Skin epidermis (tissue), 12 donors: ENCODE data around the gene ACIN1.
A peak's percentile ranks its signal among the peaks of the same experiment; 100 is the strongest.

ENCODE experiments used
- H3K27ac ChIP-seq, 21 experiments: fragments of 200-600 bp; sonication (generic) in 11 of 21; one replicate each; pipeline ENCODE4 v1.5.0; 2020; ENCODE audit warnings: mild to moderate bottlenecking in 3 of 21, inconsistent platforms in 2 of 21, moderate library complexity in 2 of 21
- H3K4me3 ChIP-seq, 7 experiments: fragments of 200-600 bp; sonication (generic) in 2 of 7; one replicate each; pipeline ENCODE4 v1.5.0; 2020; ENCODE audit warnings: inconsistent platforms in 2 of 7, mild to moderate bottlenecking in 2 of 7, moderate library complexity in 1 of 7

Gene ACIN1, protein sequence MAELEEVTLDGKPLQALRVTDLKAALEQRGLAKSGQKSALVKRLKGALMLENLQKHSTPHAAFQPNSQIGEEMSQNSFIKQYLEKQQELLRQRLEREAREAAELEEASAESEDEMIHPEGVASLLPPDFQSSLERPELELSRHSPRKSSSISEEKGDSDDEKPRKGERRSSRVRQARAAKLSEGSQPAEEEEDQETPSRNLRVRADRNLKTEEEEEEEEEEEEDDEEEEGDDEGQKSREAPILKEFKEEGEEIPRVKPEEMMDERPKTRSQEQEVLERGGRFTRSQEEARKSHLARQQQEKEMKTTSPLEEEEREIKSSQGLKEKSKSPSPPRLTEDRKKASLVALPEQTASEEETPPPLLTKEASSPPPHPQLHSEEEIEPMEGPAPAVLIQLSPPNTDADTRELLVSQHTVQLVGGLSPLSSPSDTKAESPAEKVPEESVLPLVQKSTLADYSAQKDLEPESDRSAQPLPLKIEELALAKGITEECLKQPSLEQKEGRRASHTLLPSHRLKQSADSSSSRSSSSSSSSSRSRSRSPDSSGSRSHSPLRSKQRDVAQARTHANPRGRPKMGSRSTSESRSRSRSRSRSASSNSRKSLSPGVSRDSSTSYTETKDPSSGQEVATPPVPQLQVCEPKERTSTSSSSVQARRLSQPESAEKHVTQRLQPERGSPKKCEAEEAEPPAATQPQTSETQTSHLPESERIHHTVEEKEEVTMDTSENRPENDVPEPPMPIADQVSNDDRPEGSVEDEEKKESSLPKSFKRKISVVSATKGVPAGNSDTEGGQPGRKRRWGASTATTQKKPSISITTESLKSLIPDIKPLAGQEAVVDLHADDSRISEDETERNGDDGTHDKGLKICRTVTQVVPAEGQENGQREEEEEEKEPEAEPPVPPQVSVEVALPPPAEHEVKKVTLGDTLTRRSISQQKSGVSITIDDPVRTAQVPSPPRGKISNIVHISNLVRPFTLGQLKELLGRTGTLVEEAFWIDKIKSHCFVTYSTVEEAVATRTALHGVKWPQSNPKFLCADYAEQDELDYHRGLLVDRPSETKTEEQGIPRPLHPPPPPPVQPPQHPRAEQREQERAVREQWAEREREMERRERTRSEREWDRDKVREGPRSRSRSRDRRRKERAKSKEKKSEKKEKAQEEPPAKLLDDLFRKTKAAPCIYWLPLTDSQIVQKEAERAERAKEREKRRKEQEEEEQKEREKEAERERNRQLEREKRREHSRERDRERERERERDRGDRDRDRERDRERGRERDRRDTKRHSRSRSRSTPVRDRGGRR

DNA sequence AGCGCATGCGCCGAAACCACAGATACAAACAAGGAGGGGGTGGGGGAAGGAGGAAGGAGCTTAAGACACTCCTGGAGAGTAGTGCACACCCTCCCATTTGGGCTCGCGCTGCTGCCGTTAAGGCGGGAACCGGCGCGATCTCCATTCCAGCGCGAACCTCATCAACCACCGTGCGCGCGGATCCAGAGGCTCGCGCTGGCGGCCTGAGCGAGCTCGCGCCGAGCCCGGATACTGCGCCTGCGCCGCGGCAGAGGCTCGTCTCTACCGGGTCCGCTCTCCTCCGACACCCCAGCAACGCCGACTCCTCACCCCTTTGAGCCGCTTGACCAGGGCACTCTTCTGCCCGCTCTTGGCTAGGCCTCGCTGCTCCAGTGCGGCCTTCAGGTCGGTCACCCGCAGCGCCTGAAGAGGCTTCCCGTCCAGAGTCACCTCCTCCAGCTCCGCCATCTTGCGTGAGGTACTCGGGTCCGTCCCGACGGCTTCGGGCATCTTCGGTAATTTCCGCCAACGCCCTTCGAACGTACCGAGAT lies at the start of gene ACIN1:
Gene ACIN1 (minus strand): TSS at position 471 of the 530 bp plus-strand sequence. CDS start 24 bp downstream, at position 447.
- Histone ChIP-seq H3K4me3 (peak within 1 kb of the TSS; percentile 64 to 90 (median 78)), H3K27ac (peak within 1 kb of the TSS; percentile 90 to 100 (median 98))

DNA sequence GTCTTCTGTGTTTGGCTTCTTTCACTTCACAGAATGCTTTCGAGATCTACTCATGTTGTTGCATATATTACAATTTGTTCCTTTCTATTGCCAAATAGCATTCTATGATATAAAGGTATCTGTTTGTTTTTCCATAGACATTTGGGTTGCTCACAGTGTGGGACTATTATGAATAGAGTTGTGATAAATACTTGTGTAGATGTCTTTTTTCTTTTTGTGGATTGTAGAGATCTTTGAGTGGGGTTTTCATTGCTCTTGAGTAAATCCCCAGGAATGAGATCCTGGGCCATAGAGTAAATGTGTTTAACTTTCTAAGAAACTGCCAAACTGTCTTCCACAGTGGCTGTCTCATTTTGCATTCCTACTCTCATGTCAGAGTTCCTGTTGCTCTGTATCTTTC lies 49.0 kb upstream of the ACIN1 start:
- Histone ChIP-seq H3K4me3 (no peak overlapping the region), H3K27ac (no peak overlapping the region)

DNA sequence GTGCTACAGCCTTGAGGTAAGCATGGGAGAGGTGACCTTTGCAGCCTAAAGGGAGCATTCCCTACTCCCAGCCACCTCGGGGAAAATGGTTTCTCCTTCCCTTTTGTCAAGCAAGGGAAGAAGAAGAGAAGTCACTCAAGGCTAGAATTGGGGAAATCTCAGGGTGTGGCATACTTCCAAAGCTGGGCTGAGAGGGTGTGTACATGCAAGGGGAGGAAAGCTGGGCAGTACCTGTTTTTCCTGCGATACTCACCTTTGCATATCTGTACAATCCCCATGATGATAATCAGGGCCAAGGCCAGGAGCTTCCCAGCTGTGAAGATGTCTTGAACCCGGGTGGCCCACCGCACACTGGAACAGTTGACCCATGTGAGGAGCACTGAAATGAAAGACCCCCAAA lies 47.9 kb upstream of the ACIN1 start:
- peak overlapping the region in 2 of 21 experiments; percentile 34 to 65 for H3K27ac ChIP-seq
- no peak overlapping the region for H3K4me3 ChIP-seq

DNA sequence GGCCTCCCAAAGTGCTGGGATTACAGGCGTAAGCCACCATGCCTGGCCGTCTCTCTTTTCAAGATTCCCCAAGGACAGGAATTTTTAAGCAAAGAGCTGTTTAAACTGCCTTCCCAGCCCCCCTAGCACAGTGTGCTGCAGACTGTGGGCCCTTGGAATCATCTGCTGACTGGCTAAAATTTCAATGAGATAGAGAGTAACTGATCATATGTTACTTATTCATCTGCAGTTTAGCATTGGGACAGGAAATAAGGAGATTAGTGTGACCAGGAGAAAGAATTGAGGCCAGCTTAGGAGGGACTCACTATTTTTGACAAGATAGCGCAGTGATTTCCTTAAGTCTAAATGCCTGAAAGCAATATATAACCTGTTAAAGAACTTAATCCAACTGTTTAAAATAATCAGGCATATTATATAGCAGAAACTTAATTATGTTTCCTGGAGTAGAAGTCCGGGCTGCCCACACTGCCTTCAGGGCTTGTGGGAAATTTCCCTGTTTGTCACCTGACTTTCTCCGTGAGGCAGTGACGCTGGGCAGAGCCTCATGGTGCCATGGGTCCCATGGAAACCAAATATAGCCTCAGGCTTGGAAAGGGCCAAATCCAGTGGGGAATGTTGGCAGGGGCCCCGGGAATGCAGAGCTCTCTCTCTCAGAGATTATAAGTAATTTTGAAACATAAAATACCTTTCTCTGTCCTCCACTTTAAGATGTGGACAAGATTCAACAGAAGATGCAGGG lies 46.9 kb upstream of the ACIN1 start:
- Histone ChIP-seq H3K4me3 (no peak overlapping the region), H3K27ac (peak overlapping the region in 2 of 21 experiments; percentile 63 to 65)

DNA sequence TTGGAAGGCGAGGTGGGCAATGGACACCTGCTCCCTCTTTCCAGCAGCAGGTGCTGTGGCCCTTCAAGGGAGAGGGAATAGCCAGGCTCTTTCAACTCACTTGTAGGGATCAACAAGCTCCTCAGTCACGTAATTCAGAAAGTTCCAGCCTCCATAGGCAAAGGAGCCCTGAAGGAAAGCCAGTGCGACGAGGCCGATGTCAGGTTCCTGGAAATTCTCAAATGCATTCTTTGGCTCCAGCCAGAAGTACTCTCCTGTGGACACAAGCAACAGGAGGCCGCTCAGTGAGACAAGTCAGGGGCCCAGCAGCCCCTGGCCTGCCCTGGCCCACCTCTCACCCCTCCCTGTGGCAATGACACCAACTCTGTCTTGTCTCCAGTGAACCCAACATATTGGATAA lies 45.4 kb upstream of the ACIN1 start:
- Histone ChIP-seq H3K4me3 (no peak overlapping the region), H3K27ac (peak overlapping the region in 1 of 21 experiments; percentile 51)

DNA sequence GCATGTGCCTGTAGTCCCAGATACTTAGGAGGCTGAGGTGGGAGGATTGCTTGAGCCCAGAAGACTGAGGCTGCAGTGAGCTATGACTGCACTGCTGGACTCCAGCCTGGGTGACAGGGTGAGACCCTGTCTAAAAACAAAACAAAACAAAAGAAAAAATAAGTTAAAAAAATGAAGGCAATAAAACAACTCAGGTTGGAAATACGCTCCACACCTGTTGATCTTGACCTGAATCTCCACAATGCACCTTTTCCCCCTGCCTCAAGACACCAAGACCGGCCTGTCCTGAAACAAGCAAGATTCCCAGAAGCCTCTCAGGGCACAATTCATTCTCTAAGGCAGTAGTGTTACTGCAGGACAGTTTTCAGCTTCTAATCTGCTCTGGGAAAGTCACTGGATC lies 44.9 kb upstream of the ACIN1 start:
- H3K27ac ChIP-seq = no peak overlapping the region
- no peak overlapping the region for H3K4me3 ChIP-seq

DNA sequence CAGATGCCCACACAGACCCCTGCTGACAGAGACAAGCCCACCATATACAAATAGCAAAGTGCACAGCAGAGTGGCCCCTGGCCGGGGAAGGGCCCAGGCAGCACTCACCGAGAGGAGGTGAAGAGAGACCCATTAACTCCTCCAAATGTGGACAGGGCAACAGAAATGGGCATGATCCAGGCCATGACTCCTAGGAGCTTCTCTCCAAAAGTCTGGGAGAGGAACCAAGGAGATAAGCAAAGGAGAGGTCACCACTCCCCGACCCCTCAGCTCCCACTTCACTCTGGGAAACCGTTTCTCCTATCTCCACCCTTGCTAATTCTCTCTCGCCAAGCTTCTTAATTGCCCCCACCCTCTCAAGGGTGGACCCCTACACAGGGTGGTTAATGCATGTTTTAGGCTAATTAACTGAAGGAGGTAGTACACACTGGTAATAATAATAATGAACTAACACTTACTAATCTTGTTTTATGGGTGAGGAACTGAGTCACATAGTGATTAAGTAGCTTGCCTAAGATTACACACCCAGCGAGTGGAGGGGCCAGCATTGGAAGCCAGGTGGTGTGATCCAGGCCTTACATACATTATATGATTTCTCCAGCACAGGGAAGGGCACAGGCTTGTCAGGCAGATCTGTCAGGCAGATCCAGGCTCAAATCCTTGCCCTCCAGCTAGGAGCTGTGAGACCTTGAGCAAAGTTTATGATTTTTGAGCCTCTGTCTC lies 43.0 kb upstream of the ACIN1 start:
- H3K27ac ChIP-seq = peak overlapping the region in 12 of 21 experiments; percentile 16 to 79 (median 49)

DNA sequence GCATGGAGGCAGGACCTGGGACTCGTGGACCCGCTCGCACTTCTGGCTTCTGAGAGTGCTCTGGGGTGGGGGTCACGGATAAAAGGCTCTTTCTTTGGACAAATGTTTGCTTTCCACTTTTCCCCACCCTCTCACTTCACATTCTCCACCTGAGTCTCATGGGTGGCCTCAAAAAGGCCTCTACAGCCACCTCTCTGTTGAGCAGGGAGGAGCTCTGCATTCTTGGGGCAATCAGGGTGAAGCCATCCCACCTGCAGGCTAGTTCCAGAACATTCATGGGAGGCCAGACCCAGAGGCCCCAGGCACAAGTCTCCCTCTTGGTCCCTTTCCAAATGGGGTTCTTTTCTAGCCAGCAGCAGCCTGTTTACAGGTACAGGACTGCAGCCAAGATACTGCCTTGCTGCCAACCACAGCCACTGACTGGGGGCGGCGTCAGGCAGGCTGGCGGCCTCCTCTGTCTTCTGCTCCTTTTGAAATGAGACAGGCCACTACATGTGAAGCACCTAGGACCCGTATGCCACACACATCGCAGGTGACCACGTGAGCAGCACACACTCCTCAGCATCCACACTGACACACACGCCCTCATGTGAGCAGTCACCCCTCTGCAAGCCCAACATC lies 42.4 kb upstream of the ACIN1 start:
- no peak overlapping the region for H3K4me3 ChIP-seq
- H3K27ac ChIP-seq = peak overlapping the region in 9 of 21 experiments; percentile 16 to 79 (median 54)

More for the DNA sequence above, 43.0 kb upstream of the ACIN1 start:
- no peak overlapping the region for H3K4me3 ChIP-seq

DNA sequence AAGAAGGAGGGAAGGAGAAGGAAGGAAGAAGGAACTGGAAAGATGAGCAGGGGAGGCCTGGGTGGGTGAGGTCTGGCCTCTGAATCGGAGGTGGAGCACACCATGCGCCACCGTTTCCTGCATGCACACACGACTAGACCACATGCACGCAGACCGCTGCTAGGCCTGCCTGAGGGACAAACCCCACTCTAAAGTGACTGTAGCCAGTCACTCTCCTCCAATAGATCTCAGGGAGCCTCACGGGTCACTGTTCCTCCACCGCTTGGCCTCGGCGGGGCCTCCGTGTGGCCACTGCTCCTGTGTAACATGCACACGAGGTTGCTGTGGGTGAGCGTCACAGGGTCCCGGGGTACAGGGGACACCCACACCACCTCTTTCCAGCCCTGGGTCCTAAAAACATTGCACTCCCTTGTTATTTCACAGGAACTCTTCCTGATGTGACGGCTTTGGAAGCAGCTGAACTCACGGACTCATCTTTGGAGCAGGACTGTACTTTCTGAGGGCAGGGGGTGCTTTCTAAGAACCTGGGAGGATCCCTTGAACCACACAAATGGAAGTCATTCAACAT lies 41.7 kb upstream of the ACIN1 start:
- H3K27ac ChIP-seq = peak overlapping the region in 1 of 21 experiments; percentile 79

DNA sequence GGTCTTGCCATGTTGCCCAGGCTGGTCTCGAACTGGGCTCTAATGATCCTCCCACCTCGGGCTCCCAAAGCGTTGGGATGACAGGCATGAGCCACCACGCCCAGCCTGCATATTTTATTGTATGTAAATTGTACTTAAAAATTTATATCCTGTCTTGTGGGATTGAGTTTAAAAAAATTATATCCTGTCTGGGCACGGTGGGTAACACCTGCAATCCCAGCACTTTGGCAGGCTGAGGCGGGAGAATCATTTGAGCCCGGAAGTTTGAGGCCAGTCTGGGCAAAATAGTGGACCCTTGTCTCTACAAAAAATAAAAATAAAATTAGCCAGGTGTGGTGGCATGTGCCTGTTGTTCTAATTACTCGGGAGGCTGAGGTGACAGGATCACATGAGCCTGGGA lies 38.0 kb upstream of the ACIN1 start:
- Histone ChIP-seq H3K27ac (no peak overlapping the region), H3K4me3 (no peak overlapping the region)

More for the DNA sequence above, 41.7 kb upstream of the ACIN1 start:
- no peak overlapping the region for H3K4me3 ChIP-seq

DNA sequence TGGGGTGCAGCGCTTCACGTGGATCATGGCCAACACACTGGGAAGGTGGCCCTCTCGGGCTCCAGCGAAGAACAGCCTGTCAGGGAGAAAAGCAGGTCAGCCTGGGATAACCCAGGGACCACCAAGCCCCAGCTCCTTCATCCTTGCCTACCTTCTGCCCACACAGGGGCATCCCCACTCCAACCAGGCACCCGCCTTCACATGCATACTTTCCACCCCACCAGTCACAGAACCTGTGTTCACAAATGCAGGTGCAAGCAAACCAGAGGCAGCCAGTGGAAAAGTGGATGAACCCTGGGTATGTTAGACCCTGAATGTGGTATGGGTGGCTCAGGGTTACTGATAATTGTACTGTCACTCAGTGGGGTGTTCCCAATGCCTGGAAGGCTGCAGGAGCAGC lies 36.5 kb upstream of the ACIN1 start:
- no peak overlapping the region for H3K4me3 ChIP-seq
- no peak overlapping the region for H3K27ac ChIP-seq

DNA sequence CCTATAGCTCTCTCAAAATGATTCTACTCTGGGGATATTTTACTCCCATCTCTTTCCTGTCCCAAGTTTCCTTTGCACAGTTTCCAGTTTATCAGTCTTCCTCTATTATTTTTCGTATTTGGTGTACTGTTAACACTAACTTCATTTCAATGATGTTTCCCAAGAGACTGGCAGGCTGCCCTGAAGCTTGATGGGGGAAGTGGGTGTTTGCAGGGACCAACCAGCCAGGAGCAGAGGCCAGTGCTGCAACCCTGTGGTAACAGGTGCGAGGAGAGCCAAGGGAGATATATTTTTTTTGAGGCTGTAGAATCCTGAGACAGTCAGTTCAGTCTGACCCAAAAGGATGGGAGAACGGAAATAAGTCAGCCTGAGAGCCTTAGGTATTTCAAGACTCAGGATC lies 35.9 kb upstream of the ACIN1 start:
- Histone ChIP-seq H3K27ac (no peak overlapping the region), H3K4me3 (no peak overlapping the region)

DNA sequence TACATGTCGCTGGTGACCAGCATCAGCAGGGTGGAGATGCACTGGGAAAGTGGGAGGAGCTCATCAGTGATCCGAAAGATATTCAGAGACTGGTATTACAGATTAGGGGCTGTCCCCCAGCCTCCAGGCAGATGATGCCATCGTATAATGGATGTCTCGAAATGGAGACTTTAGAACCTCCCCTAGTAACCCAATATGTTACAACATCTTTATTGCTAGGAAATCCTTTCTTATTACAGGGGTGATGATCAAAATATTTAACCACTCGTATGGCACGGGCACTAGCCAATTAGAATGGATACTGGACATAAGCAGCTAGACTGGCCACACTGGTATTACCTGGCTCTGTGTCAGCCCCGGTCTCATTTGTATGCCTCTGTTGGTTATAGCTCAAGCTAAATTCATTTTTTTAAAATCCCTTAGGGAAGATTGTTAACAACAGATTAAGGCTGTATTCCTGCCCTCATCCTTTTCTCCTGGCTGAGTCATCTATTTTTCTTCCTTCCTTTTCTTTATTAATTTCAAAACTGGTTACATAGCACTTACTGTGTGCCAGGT lies 34.9 kb upstream of the ACIN1 start:
- Histone ChIP-seq H3K4me3 (no peak overlapping the region), H3K27ac (peak overlapping the region in 1 of 21 experiments; percentile 8)

DNA sequence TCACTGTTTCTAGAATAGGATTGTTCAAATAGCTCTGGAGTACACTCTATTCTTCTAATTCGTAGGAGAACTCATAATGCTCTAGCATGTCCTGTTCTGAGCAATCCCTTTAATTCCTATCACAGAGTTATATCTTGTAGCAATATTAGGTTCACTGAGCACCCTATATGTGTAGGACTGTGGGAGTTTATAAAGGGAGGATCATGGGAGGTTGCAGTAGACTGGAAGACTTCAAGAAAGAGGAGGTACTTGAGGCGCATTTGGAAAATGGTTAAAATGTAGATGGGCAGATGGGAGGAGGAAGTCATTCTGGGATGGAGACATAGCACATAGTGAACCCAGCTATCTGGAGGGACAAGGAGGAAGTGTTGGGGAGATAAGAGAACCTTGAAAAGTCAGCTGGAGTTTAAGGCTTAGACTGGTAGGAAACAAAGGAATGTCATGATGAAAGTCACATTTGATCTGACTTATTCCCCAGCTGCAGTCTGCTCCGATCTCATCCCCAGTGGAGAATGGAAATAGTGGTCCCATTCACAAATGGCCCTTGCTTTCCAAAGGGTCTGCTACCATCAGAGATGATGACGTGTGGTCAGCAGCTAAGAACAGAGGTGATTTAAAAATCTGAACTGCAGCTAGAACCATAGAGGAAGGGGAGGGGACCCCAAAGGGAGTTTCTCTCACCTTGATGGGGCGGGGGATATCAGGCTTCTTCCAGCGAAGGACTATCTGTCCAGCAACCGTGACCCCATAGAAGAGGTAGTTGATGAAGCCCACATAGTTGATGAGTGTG lies 34.2 kb upstream of the ACIN1 start:
- Histone ChIP-seq H3K27ac (no peak overlapping the region), H3K4me3 (no peak overlapping the region)

DNA sequence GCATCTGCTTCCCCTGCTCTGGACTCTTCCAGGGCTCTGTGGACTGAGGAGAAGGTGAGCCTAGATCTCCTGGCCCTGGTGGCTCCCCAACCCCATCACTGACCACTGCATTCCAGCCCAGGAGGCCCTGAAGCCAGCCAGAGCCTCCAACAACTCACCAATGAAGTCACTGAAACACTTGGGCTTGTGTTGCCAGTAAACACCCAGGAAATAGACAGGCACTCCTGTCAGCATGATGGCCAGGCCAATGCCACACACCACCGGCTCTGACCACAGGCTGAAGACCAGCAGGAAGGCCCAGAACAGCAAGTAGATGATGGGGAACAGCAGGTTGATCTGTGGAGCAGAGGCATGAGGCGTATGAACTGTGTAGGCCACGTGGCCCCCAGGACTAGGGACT lies 32.9 kb upstream of the ACIN1 start:
- peak overlapping the region in 1 of 21 experiments; percentile 16 for H3K27ac ChIP-seq

DNA sequence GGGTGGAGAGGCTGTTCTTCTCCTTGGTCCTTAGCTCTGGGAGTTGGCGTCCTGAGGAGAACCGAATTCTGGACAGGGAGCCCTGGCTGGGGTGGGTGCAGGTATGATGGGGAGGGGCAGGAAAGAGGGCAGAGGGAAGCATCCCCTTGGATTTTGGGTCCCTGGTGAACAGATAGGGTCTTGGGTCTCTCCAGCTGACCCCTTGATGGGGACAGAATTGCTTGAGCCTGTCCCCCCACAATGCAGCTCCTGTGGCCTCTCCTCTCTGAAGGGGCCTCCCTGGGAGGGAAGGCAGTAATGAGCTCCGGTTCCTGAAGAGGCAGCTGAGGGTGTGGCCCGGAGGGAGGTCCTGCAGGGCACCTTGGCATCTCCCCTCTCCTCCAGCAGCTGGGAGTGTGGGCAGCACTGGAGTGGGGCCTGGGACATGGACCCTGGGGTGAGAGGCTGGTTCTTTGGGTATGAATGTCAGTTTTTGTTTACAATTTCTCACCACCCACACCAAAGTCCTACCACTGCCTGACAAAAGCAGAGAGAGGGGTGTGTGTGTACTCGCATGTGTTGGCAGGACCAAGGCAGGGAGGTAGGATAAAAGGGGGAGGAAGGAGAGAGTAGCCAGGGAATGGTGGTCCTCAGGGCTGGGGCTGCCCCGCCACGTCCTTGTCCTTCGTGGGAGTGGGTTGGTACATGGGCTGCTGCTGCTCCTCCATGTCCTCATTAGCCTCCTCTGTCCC lies 31.8 kb upstream of the ACIN1 start:
- no peak overlapping the region for H3K27ac ChIP-seq

More for the DNA sequence above, 32.9 kb upstream of the ACIN1 start:
- H3K4me3 ChIP-seq = no peak overlapping the region

More for the DNA sequence above, 31.8 kb upstream of the ACIN1 start:
- no peak overlapping the region for H3K4me3 ChIP-seq
